GM18505 (cell line): ENCODE data around the gene KDM4C.

ENCODE experiments used
- ATAC-seq: cut with Tn5 transposase; IDR thresholded peaks from one replicate; pipeline ENCODE4 v1.9.1; 2021; ENCODE audit not compliant: unreplicated experiment
- POLR2A ChIP-seq: IDR thresholded peaks from 4 replicates; pipeline ENCODE4 v1.6.1; 2011; ENCODE audit warnings: borderline replicate concordance; ENCODE audit not compliant: insufficient read depth, insufficient read length; ENCODE audit errors: extremely low read depth

KDM4C gene

GRCh38 chr9:6838158-6838557 lies 80.4 kb downstream of the KDM4C start:
- ATAC-seq, result no peak
- no peak for TF ChIP-seq POLR2A

- no peak for TF ChIP-seq POLR2A
These were observed 84.8 kb downstream of the KDM4C start for GRCh38 chr9:6842584-6842947.

GRCh38 chr9:6843742-6844141 lies 86.0 kb downstream of the KDM4C start:
- TF ChIP-seq POLR2A, result no peak
- no peak for ATAC-seq

More at GRCh38 chr9:6842584-6842947, 84.8 kb downstream of the KDM4C start:
- ATAC-seq, result no peak

- no peak for ATAC-seq
These were observed 86.5 kb downstream of the KDM4C start for GRCh38 chr9:6844267-6844666.

GRCh38 chr9:6845128-6845826 lies 87.5 kb downstream of the KDM4C start:
- no peak for TF ChIP-seq POLR2A
- no peak for ATAC-seq

More at GRCh38 chr9:6844267-6844666, 86.5 kb downstream of the KDM4C start:
- no peak for TF ChIP-seq POLR2A

- no peak for ATAC-seq
- no peak for TF ChIP-seq POLR2A
These were observed 88.1 kb downstream of the KDM4C start for GRCh38 chr9:6845880-6846279.

- TF ChIP-seq POLR2A, result no peak
These were observed 94.6 kb downstream of the KDM4C start for GRCh38 chr9:6852243-6852963.

GRCh38 chr9:6855860-6856259 lies 98.1 kb downstream of the KDM4C start:
- ATAC-seq, result no peak
- TF ChIP-seq POLR2A, result no peak

More at GRCh38 chr9:6852243-6852963, 94.6 kb downstream of the KDM4C start:
- ATAC-seq, result no peak

GRCh38 chr9:6864102-6864501 lies 106.3 kb downstream of the KDM4C start:
- TF ChIP-seq POLR2A, result no peak
- no peak for ATAC-seq

GRCh38 chr9:6869081-6869948 lies 111.5 kb downstream of the KDM4C start:
- no peak for TF ChIP-seq POLR2A
- no peak for ATAC-seq

GRCh38 chr9:6870149-6870548 lies 112.4 kb downstream of the KDM4C start:
- no peak for ATAC-seq
- TF ChIP-seq POLR2A, result no peak

- no peak for TF ChIP-seq POLR2A
- ATAC-seq, result no peak
These were observed 113.1 kb downstream of the KDM4C start for GRCh38 chr9:6870650-6871477.
